Measurements from ENCODE around the gene KCNH4. TPM values are rescaled to one million over a fixed set of nuclear protein-coding genes. Genes with fewer than 3 reads are reported as not detected.
"Not testable (repeated sequence)": the region's sequence is repeated elsewhere in the genome, so short reads cannot be mapped to it uniquely, and the experiment has no call there.

Gene KCNH4
- total RNA-seq, 2 donors from 2014 or later, result not detected

DNA sequence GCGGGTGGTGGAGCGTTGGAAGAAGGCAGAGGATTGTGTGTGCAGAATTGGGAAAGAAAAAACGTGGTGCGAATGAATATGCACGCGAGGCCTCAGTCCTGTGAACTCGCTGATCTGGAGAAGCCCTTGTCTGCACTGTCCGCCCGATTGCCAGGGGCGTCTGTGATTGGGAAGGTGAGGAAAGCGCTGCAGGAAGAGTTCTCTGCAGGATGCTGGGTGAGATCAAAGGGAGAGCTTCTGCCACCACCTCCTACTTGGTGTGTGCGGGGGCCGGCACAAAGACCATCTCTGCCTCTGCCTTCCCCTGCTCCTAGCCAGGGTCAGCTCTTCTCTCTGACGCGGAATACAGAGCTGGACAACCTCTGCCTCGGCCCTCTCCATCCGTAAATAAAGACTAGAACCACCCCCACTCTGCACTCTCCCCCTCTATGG is 25.3 kb downstream of the KCNH4 start:
- ATAC-seq (no peak), DNase-seq (no peak)
- no peaks in the 10 kb centered on the region for H3K36me3 ChIP-seq (replicated peaks in 1 of 2; ENCODE audit: insufficient read depth in 1 of 2, low read depth in 2 of 2)
- 48 to 62% methylated on average over 17 of the region's 17 CpGs for WGBS, 2 donors
- intact Hi-C loops (cut with DNase I), result no loop called here
- TF ChIP-seq, protein P1, sequence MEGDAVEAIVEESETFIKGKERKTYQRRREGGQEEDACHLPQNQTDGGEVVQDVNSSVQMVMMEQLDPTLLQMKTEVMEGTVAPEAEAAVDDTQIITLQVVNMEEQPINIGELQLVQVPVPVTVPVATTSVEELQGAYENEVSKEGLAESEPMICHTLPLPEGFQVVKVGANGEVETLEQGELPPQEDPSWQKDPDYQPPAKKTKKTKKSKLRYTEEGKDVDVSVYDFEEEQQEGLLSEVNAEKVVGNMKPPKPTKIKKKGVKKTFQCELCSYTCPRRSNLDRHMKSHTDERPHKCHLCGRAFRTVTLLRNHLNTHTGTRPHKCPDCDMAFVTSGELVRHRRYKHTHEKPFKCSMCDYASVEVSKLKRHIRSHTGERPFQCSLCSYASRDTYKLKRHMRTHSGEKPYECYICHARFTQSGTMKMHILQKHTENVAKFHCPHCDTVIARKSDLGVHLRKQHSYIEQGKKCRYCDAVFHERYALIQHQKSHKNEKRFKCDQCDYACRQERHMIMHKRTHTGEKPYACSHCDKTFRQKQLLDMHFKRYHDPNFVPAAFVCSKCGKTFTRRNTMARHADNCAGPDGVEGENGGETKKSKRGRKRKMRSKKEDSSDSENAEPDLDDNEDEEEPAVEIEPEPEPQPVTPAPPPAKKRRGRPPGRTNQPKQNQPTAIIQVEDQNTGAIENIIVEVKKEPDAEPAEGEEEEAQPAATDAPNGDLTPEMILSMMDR (IDR thresholded peaks at IDR 0.05), result no peak
- no peak for TF ChIP-seq POLR2A (IDR thresholded peaks at IDR 0.05)
- H3K4me3 ChIP-seq, result peak overlapping the region; percentile 13 to 21
- no peaks in the 10 kb centered on the region for H3K27me3 ChIP-seq
- no peaks in the 10 kb centered on the region for H3K9me3 ChIP-seq
- H3K4me1 ChIP-seq, result peaks cover 30% of the 10 kb centered on the region
- peak overlapping the region in 1 of 4 donors; percentile 64 for H3K27ac ChIP-seq

DNA sequence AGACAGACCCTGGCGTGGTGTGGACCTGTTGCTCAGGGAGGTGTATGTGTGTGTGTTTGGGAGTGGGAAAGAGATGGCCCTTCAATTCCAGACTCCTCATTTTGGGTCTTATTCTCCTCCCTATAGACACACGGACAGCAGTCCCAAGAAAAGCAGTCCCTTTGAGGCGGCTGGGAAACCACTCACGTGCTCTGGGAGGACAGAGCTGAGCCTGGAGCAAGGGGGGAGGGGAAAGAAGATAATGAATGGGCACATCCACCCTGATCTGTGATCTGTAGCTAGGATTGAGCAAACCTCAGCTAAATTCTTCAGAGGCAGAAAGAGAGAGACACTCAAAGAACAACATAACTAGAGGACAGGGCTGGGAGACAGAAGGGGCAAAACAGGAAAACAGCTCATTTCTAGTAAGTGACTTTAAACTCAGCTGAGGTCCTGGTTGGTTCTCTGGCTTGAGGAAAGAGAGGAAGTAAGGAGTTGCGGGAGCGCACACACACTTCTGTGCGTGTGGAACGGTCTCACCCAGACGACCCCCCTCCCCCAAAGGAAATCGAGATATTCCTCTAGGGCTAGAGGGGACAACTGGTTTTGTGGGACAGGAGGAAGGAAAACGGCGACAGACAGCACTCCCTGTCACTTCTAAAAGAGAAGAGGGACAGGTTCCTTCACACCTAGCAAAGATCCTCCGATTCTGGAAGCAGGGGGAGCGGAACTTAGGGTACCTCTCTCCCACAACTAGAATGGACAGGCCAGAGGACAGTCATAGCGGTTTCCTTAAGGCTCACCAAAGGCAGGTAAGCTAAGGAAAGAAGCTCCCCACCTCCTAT is 26.8 kb downstream of the KCNH4 start:
- intact Hi-C loops (cut with DNase I), result no loop called here
- Histone ChIP-seq H3K27me3 (no peaks in the 10 kb centered on the region), H3K4me3 (peak overlapping the region; percentile 64 to 85), H3K4me1 (peaks cover 30% of the 10 kb centered on the region), H3K27ac (peak overlapping the region in 3 of 4 donors; percentile 47 to 81 (median 79)), H3K36me3 (replicated peaks in 1 of 2; ENCODE audit: insufficient read depth in 1 of 2, low read depth in 2 of 2) (no peaks in the 10 kb centered on the region), H3K9me3 (no peaks in the 10 kb centered on the region)
- DNase-seq (no peak), ATAC-seq (no peak)
- 4 to 6% methylated on average over 14 to 15 of the region's 15 CpGs for WGBS, 2 donors
- TF ChIP-seq, protein P1 (IDR thresholded peaks at IDR 0.05), result no peak

DNA sequence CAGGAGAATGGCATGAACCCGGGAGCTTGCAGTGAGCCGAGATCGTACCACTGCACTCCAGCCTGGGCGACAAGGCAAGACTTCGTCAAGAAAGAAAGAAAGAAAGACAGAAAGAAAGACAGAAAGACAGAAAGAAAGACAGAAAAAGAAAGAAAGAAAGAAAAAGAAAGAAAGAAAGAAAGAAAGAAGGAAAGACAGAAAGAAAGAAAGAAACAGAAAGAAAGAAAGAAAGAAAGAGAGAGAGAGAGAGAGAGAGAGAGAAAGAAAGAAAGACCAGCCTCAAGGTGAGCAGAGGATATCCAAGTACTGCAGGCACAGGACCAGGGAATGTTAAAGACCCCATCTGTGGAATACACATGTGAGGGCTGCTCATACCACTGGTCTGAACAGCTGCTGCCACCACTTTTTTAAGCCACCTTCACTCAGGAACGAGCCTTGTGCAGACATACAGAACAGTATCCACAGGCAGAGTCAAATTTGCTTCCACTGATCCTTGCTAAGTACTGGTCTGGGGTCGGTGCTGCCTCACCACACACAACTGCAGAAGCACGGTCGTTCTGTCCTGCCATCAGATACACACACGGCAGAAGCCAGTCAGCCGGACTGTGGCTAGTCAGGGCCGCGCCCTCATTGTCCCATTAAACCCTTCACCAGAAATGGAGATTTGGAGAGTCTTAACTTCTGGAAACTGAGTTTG is 33.9 kb downstream of the KCNH4 start:
- DNase-seq (no peak), ATAC-seq (no peak)
- no peaks in the 10 kb centered on the region for H3K9me3 ChIP-seq
- no peaks in the 10 kb centered on the region for H3K27me3 ChIP-seq
- 85 to 87% methylated on average over 13 of the region's 13 CpGs for WGBS, 2 donors
- H3K27ac ChIP-seq, result no peak overlapping the region
- peaks cover 12% of the 10 kb centered on the region for H3K4me1 ChIP-seq
- intact Hi-C loops (cut with DNase I), result no loop called here
- no peak overlapping the region for H3K4me3 ChIP-seq
- peaks cover 0 to 4% of the 10 kb centered on the region in 2 donors for H3K36me3 ChIP-seq (replicated peaks in 1 of 2; ENCODE audit: insufficient read depth in 1 of 2, low read depth in 2 of 2)
- no peak for TF ChIP-seq POLR2A (IDR thresholded peaks at IDR 0.05)
- TF ChIP-seq, protein P1 (IDR thresholded peaks at IDR 0.05), result no peak

DNA sequence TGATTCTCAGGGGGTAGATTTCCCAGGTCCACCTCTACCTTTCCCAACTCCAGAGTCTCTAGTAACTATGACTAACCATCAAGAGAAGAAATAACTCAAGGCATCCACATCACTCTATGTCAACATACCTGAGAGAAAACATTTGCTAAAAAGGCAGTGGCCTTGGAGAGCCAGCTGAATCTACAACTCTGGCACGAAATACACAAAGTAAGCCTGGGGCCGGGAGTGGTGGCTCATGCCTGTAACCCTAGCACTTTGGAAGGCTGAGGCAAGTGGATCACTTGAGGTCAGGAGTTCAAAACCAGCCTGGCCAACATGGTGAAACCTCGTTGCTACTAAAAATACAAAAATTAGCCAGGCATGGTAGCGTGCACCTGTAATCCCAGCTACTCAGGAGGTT is 37.8 kb downstream of the KCNH4 start:
- Histone ChIP-seq H3K27ac (peak overlapping the region in 3 of 4 donors; percentile 33 to 60 (median 53)), H3K4me1 (peaks cover 31% of the 10 kb centered on the region)
- H3K4me3 ChIP-seq; H3K36me3 ChIP-seq (replicated peaks in 1 of 2; ENCODE audit: insufficient read depth in 1 of 2, low read depth in 2 of 2); H3K9me3 ChIP-seq; intact Hi-C loops (cut with DNase I); H3K27me3 ChIP-seq: not testable (repeated sequence)
- ATAC-seq (peak; percentile 67), DNase-seq (peak; percentile 40 to 77 (median 65))
- WGBS, 2 donors, result 29 to 30% methylated on average over 4 of the region's 4 CpGs

DNA sequence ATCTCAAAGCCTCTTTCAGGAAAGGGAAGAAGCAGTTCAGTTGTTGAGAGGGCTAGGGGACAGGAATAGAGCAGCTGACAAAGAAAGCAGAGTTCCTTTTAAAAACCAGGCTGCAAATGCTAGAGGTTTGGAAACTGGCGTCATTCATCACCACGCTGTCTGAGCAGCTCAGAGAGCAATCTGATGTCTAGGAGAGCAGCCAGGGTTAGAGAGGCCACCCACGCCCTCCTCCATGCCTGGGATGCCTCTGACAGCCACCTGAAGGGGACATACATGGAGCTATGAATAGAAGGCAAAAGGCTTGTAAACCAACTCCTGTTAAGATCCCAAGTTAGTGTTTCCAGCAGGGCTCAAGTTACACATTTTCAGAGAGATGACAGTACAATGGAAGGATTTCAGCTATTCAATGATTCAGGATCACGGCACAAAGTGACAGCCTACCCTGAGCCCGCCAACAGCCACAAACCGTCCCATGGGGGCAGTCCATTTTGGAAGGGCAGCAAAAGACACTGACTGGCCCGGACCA is 38.5 kb downstream of the KCNH4 start:
- WGBS, 2 donors, result 76 to 81% methylated on average over 4 to 7 of the region's 7 CpGs
- H3K9me3 ChIP-seq, result no peaks in the 10 kb centered on the region
- peak overlapping the region in 2 of 4 donors; percentile 31 to 60 for H3K27ac ChIP-seq
- intact Hi-C loops (cut with DNase I), result no loop called here
- no peak for ATAC-seq
- TF ChIP-seq POLR2A (IDR thresholded peaks at IDR 0.05), result no peak
- TF ChIP-seq, protein P1 (IDR thresholded peaks at IDR 0.05), result no peak
- peaks cover 38% of the 10 kb centered on the region for H3K4me1 ChIP-seq
- no peaks in the 10 kb centered on the region for H3K27me3 ChIP-seq
- H3K36me3 ChIP-seq (replicated peaks in 1 of 2; ENCODE audit: insufficient read depth in 1 of 2, low read depth in 2 of 2), result peaks cover 0 to 4% of the 10 kb centered on the region in 2 donors
- H3K4me3 ChIP-seq, result no peak overlapping the region
- no peak for DNase-seq

Data from body of pancreas (tissue), 4 donors.